IgD-negative memory B cell (primary cell): Measurements from ENCODE around the gene OLIG1. TPM values are rescaled to one million over a fixed set of nuclear protein-coding genes. Genes with fewer than 3 reads are reported as not detected.

ENCODE experiments used
- H3K27ac Mint-ChIP-seq, 3 donors: one replicate each; pipeline ENCODE4 v1.8.0; 2020 to 2022; ENCODE audit warnings: mild to moderate bottlenecking in 3 of 3, mixed read lengths in 3 of 3, moderate library complexity in 1 of 3
- H3K27me3 Mint-ChIP-seq: one replicate; pipeline ENCODE4 v1.8.0; 2021; ENCODE audit warnings: mixed read lengths
- H3K36me3 Mint-ChIP-seq: one replicate; pipeline ENCODE4 v1.8.0; 2020; ENCODE audit warnings: mild to moderate bottlenecking, mixed read lengths
- H3K4me1 Mint-ChIP-seq, 3 donors: one replicate each; pipeline ENCODE4 v1.8.0; 2020 to 2022; ENCODE audit warnings: mixed read lengths in 3 of 3, mild to moderate bottlenecking in 1 of 3
- H3K4me3 Mint-ChIP-seq, 4 donors: one replicate each; pipeline ENCODE4 v1.8.0; 2020 to 2022; ENCODE audit warnings: mild to moderate bottlenecking in 4 of 4, mixed read lengths in 4 of 4, moderate library complexity in 3 of 4
- H3K9me3 Mint-ChIP-seq, 3 donors: one replicate each; pipeline ENCODE4 v1.8.0; 2020 to 2021; ENCODE audit warnings: mixed read lengths in 3 of 3, mild to moderate bottlenecking in 1 of 3
- polyA plus RNA-seq: library from polyadenylated mRNA; unstranded; fragments of 300-500 nt; fragmentation: Illumina TruSeq; gene quantifications from one replicate; pipeline ENCODE4 v1.2.3, GENCODE V29; 2021

Gene OLIG1
- polyA plus RNA-seq, 1 donor from 2014 or later = not detected

- H3K36me3 Mint-ChIP-seq = peaks cover 2% of the 10 kb centered on the region
- no peaks in the 10 kb centered on the region for H3K9me3 Mint-ChIP-seq
- no peak overlapping the region for H3K4me3 Mint-ChIP-seq
- H3K27ac Mint-ChIP-seq = peak overlapping the region in 1 of 3 donors; percentile 56
- H3K4me1 Mint-ChIP-seq = peaks cover 0 to 4% (median 4%) of the 10 kb centered on the region in 3 donors
- H3K27me3 Mint-ChIP-seq = peaks cover 49% of the 10 kb centered on the region
Observed at GRCh38 chr21:33112681-33113080, 42.7 kb downstream of the OLIG1 start.

DNA sequence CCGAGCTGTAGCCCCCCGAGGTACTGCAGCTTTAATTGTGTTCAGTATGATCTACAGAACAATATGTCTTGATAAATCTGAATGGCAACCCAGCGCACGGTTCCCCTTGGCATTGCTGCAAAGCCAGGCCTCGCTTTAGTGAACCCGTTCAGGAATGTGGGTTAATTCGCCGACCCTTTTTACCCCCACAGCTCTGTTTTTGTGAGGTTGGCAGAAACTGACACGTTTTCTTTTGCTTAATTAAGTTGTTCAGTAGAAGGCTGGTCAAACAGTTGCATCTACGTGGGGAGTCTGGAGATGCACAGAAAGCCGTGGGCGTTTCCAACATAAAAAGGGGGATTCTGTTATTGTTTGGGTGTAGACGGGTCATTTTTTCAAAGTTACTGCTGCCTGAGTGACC, 43.2 kb downstream of the OLIG1 start:
- peaks cover 2% of the 10 kb centered on the region for H3K36me3 Mint-ChIP-seq
- H3K27me3 Mint-ChIP-seq = peaks cover 53% of the 10 kb centered on the region
- no peaks in the 10 kb centered on the region for H3K9me3 Mint-ChIP-seq
- no peak overlapping the region for H3K27ac Mint-ChIP-seq
- H3K4me3 Mint-ChIP-seq = no peak overlapping the region
- peaks cover 0 to 4% (median 4%) of the 10 kb centered on the region in 3 donors for H3K4me1 Mint-ChIP-seq

DNA sequence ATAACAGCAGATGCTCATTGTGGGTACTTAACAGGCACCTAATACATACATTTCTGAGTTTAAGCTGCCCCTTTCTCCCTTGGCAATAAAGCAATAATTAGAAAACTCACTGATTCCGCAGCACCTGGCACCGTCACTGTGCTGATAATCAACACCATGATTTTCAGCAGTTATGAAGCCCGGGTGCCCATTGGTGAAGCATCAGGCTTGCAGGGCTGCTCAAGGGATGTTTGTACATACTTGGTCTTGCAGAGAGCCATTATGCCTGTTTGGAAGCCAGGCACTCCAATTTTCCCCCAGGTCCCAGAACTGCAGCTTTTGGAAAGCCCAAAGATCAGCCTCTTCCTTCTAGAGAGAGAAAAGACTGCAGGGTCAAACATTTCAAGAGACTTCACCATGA, 44.3 kb downstream of the OLIG1 start:
- H3K27ac Mint-ChIP-seq = no peak overlapping the region
- H3K4me1 Mint-ChIP-seq = peaks cover 0 to 4% (median 3%) of the 10 kb centered on the region in 3 donors
- peaks cover under 1% of the 10 kb centered on the region for H3K36me3 Mint-ChIP-seq
- peaks cover 46% of the 10 kb centered on the region for H3K27me3 Mint-ChIP-seq
- H3K9me3 Mint-ChIP-seq = no peaks in the 10 kb centered on the region
- H3K4me3 Mint-ChIP-seq = no peak overlapping the region

DNA sequence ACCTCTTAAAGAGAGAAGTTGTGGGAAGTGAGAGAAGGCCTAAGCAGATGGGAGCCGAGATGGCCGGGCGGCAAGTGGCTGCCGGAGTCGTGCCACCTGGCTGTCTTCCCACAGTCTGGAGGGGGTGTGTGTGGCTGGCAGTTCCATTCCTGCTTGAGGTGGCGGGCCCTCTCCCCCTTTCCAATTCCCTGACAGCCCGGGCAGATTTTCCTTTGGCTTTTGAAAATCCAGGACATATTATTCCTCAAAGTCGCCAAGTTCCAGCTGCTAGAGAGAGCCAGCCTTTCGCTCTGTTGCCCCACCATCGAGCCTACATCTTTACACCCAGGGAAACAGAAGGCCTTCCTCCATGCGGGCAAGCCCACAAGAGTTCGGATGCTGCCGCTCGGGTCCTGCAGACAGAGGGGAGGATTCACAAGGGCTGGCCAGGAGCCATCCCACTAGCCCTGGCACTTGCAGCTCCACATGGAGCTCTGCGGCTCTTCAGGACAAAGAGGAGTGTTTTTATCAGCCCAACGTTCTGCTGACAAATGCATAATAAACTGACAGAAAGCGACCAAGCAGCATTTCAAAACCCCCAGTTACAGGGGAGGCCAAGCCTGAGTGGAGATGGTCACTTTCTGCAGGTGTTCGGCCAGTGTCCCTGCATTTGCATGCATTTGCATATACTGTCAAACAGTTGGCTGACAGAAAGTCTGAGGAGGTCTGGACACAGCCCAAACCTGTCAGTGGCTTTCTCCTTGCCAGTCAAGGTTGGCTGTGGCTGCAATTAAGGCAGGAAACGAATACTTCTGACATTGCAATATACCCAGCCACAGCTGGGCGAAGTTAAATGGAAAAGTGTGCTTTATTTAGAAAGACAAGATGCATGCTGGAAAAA, 45.9 kb downstream of the OLIG1 start:
- H3K9me3 Mint-ChIP-seq = no peaks in the 10 kb centered on the region
- no peaks in the 10 kb centered on the region for H3K36me3 Mint-ChIP-seq
- no peak overlapping the region for H3K4me3 Mint-ChIP-seq
- peaks cover 0 to 4% (median 2%) of the 10 kb centered on the region in 3 donors for H3K4me1 Mint-ChIP-seq
- no peak overlapping the region for H3K27ac Mint-ChIP-seq
- H3K27me3 Mint-ChIP-seq = peaks cover 34% of the 10 kb centered on the region

DNA sequence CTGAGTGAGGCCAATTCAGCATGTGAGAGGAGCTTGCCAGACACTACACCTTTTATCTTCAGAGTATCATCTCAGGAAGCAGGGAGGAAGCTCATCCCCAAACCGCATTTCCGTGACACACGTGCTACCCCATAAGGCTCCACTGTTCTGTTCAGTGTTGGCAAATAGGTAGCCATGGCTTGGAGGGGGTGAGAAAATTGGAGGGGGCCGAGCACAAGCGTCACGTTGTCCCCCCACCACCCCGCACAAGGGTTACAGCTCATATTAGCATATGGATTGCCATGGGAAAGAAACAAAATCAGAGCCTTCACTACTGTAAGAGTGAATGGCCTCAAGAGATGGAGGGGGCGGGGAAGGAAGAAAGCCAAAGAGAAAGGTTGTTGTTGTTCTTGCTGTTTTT, 46.7 kb downstream of the OLIG1 start:
- Mint-ChIP-seq H3K4me3 (no peak overlapping the region), H3K27me3 (peaks cover 29% of the 10 kb centered on the region), H3K9me3 (no peaks in the 10 kb centered on the region), H3K27ac (no peak overlapping the region), H3K4me1 (peaks cover 0 to 4% (median 2%) of the 10 kb centered on the region in 3 donors), H3K36me3 (no peaks in the 10 kb centered on the region)

DNA sequence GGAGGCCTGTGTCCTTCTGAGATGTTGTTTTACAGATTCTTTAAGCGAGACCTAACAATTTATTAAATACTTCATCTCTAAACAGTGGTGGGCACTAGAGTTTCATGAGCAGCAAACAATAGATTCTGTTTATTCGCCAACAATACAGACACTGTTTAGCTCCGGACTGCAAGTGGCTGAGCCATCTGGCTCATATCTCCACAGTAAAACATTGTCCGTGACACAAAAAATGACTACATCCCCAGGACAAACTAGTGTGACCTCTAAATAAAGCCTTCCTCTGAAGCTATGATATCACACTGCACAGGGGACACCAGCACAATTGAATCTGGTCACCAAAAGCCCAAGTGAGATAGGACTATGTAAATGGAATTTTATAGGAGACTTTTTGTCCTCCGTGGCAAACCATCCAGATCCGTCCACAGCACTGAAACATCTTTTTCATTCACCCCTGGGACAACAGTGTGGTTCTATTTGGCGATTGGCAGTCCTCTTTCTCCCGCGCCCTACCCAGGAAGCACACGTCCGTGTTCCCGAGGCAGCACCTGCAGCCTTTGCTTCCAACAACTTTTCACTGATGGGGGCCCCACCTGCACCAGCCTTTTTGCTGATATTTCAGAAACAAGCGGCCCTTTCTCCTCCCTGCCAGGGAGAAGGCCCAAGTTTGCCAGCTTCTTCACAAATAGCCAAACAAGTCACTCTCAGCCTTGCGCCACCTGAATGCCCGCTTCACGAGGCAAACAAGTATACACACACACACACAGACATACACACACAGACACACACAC, 47.4 kb downstream of the OLIG1 start:
- H3K4me1 Mint-ChIP-seq = peaks cover 0 to 4% (median 2%) of the 10 kb centered on the region in 3 donors
- no peaks in the 10 kb centered on the region for H3K9me3 Mint-ChIP-seq
- peaks cover 22% of the 10 kb centered on the region for H3K27me3 Mint-ChIP-seq
- H3K36me3 Mint-ChIP-seq = no peaks in the 10 kb centered on the region
- H3K27ac Mint-ChIP-seq = peak overlapping the region in 1 of 3 donors; percentile 33
- no peak overlapping the region for H3K4me3 Mint-ChIP-seq

Other genes with a start within 250 kb of the OLIG1 start
- gene OLIG2, start 44.2 kb upstream of the OLIG1 start, polyA plus RNA-seq = not detected
- gene IFNAR2, start 159.8 kb downstream of the OLIG1 start, polyA plus RNA-seq = 57.2 TPM
- gene IL10RB, start 196.2 kb downstream of the OLIG1 start, polyA plus RNA-seq = 56.6 TPM